CD14-positive monocyte (primary cell): ENCODE data around the gene WDFY3. TPM values are rescaled to one million over a fixed set of nuclear protein-coding genes. Genes with fewer than 3 reads are reported as not detected.

Experiments used
- DNase-seq, 3 donors: peaks; one replicate each; pipeline ENCODE4 v3.0.0-alpha.2; 2011 to 2022
- H2AFZ ChIP-seq: 2 replicates; pipeline ENCODE4 v1.6.0; 2012; ENCODE audit warnings: mild to moderate bottlenecking, low read depth, low read length, inconsistent platforms; ENCODE audit not compliant: insufficient read depth, poor library complexity, severe bottlenecking
- H3K27ac ChIP-seq, 2 donors: 1 replicate in 1 of 2; 2 replicates in 1 of 2; pipeline ENCODE4 v1.5.1; 2012 to 2013; ENCODE audit warnings: low read length in 2 of 2, control low read depth in 1 of 2, inconsistent platforms in 1 of 2, low read depth in 1 of 2, mild to moderate bottlenecking in 1 of 2
- H3K27me3 ChIP-seq, 2 donors: one replicate each; pipeline versions ENCODE4 v1.6.0 to v1.6.1; 2011 to 2013; ENCODE audit warnings: low read length in 2 of 2; ENCODE audit not compliant: control insufficient read depth in 2 of 2, insufficient read depth in 2 of 2
- H3K36me3 ChIP-seq, 2 donors: replicated peaks in 1 of 2; 1 replicate in 1 of 2; 2 replicates in 1 of 2; pipeline versions ENCODE4 v1.5.1 to v1.6.1; 2012 to 2013; ENCODE audit warnings: low read length in 2 of 2, control low read depth in 1 of 2, inconsistent platforms in 1 of 2, mild to moderate bottlenecking in 1 of 2; ENCODE audit not compliant: insufficient read depth in 2 of 2, control insufficient read depth in 1 of 2
- H3K4me1 ChIP-seq, 2 donors: 1 replicate in 1 of 2; 2 replicates in 1 of 2; pipeline versions ENCODE4 v1.5.1 to v1.6.1; 2012 to 2013; ENCODE audit warnings: low read length in 2 of 2, control low read depth in 1 of 2, inconsistent platforms in 1 of 2, mild to moderate bottlenecking in 1 of 2, moderate library complexity in 1 of 2; ENCODE audit not compliant: insufficient read depth in 2 of 2, control insufficient read depth in 1 of 2
- H3K4me2 ChIP-seq: replicated peaks from 2 replicates; pipeline ENCODE3; 2012; ENCODE audit warnings: low read length, moderate library complexity, mild to moderate bottlenecking; ENCODE audit not compliant: poor library complexity, severe bottlenecking; ENCODE audit errors: extremely low read depth
- H3K4me3 ChIP-seq, 3 experiments: fragments of 200-600 bp in 1 of 3; sonication (generic) in 1 of 3; replicated peaks in 1 of 3; 1 replicate in 2 of 3; 2 replicates in 1 of 3; pipeline ENCODE4 v1.5.1; 2011 to 2013; ENCODE audit warnings: low read length in 3 of 3, mild to moderate bottlenecking in 3 of 3, control low read depth in 2 of 3, low read depth in 2 of 3, inconsistent platforms in 1 of 3, moderate library complexity in 1 of 3
- H3K79me2 ChIP-seq: 2 replicates; pipeline ENCODE4 v1.6.0; 2012; ENCODE audit warnings: mild to moderate bottlenecking, control low read depth, inconsistent platforms, low read length, moderate library complexity; ENCODE audit not compliant: insufficient read depth
- H3K9ac ChIP-seq: 2 replicates; pipeline ENCODE4 v1.6.0; 2017; ENCODE audit warnings: low read length, mild to moderate bottlenecking; ENCODE audit not compliant: insufficient read depth, poor library complexity, severe bottlenecking
- H3K9me3 ChIP-seq, 2 donors: replicated peaks in 1 of 2; 1 replicate in 1 of 2; 2 replicates in 1 of 2; pipeline versions ENCODE4 v1.5.1 to v1.6.1; 2012 to 2013; ENCODE audit warnings: low read length in 2 of 2, control low read depth in 1 of 2; ENCODE audit not compliant: control insufficient read depth in 1 of 2, insufficient read depth in 1 of 2
- H4K20me1 ChIP-seq: 2 replicates; pipeline ENCODE4 v1.6.0; 2012; ENCODE audit warnings: mild to moderate bottlenecking, low read length, control low read depth, moderate library complexity; ENCODE audit not compliant: insufficient read depth
- H3K27ac Mint-ChIP-seq, 7 donors: one replicate each; pipeline ENCODE4 v1.8.0; 2020; ENCODE audit warnings: mild to moderate bottlenecking in 7 of 7, mixed read lengths in 7 of 7, moderate library complexity in 6 of 7, inconsistent platforms in 2 of 7
- H3K27me3 Mint-ChIP-seq, 3 donors: one replicate each; pipeline ENCODE4 v1.8.0; 2021 to 2022; ENCODE audit warnings: low read depth in 3 of 3, mild to moderate bottlenecking in 3 of 3, mixed read lengths in 3 of 3, moderate library complexity in 3 of 3, inconsistent platforms in 1 of 3
- H3K36me3 Mint-ChIP-seq, 2 donors: one replicate each; pipeline ENCODE4 v1.8.0; 2020; ENCODE audit warnings: mixed read lengths in 2 of 2, inconsistent platforms in 1 of 2, mild to moderate bottlenecking in 1 of 2
- H3K4me1 Mint-ChIP-seq: one replicate; pipeline ENCODE4 v1.8.0; 2020; ENCODE audit warnings: mild to moderate bottlenecking, mixed read lengths
- H3K4me3 Mint-ChIP-seq, 2 donors: one replicate each; pipeline ENCODE4 v1.8.0; 2020; ENCODE audit warnings: mild to moderate bottlenecking in 2 of 2, mixed read lengths in 2 of 2, moderate library complexity in 1 of 2
- H3K9me3 Mint-ChIP-seq, 7 donors: one replicate each; pipeline ENCODE4 v1.8.0; 2020 to 2022; ENCODE audit warnings: mixed read lengths in 7 of 7, mild to moderate bottlenecking in 6 of 7, moderate library complexity in 6 of 7, inconsistent platforms in 2 of 7
- CTCF ChIP-seq: fragments of 200-600 bp; IDR thresholded peaks from one replicate; pipeline ENCODE4 v1.8.0; 2022; ENCODE audit warnings: antibody characterized with exemption, mild to moderate bottlenecking
- WGBS: methylation state at CpG from one replicate; pipeline ENCODE4 v1.1.5; 2013; ENCODE audit warnings: missing lambda C conversion rate; ENCODE audit not compliant: insufficient coverage; 5-methylcytosine and 5-hydroxymethylcytosine counted together
- intact Hi-C, 2 donors: fragments of 100-400 bp; cut with micrococcal nuclease; formaldehyde crosslinking; loops; one replicate each; pipeline versions ENCODE4 v1.15.0 to v1.15.1; 2023
- polyA plus RNA-seq, 3 donors: library from polyadenylated mRNA; depleted of rRNA in 1 of 3; unstranded in 2 of 3; stranded (reverse) in 1 of 3; fragments of 300-500 nt in 2 of 3; fragments of >200 nt in 1 of 3; fragmentation: Illumina TruSeq in 2 of 3; gene quantifications; 1 replicate in 2 of 3; 2 replicates in 1 of 3; pipeline ENCODE4 v1.2.3, GENCODE V29; 2012 to 2021

WDFY3 gene
- polyA plus RNA-seq, 3 donors, result 5.6 to 35.5 (median 5.9) TPM

GRCh38 chr4:84648863-84649647, 317.4 kb downstream of the WDFY3 start:
- H3K4me3 Mint-ChIP-seq, result no peak overlapping the region
- Histone ChIP-seq H3K27ac (no peak overlapping the region), H3K79me2 (no peaks in the 10 kb centered on the region), H3K36me3 (no peaks in the 10 kb centered on the region), H3K4me2 (no peak overlapping the region), H3K9ac (no peak overlapping the region), H4K20me1 (no peaks in the 10 kb centered on the region), H3K4me3 (no peak overlapping the region), H3K4me1 (peaks cover 7 to 9% of the 10 kb centered on the region in 2 donors), H3K27me3 (no peaks in the 10 kb centered on the region), H3K9me3 (no peaks in the 10 kb centered on the region), H2AFZ (no peak overlapping the region)
- no peak for DNase-seq
- 85% methylated on average over 8 of the region's 10 CpGs for WGBS
- TF ChIP-seq CTCF, result no peak
- H3K27me3 Mint-ChIP-seq, result peaks cover 0 to 4% (median 0%) of the 10 kb centered on the region in 3 donors
- peaks cover 5 to 7% of the 10 kb centered on the region in 2 donors for H3K36me3 Mint-ChIP-seq
- H3K4me1 Mint-ChIP-seq, result peaks cover 12% of the 10 kb centered on the region
- peak overlapping the region in 1 of 7 donors; percentile 6 for H3K27ac Mint-ChIP-seq
- peaks cover 0 to 4% (median 0%) of the 10 kb centered on the region in 7 donors for H3K9me3 Mint-ChIP-seq
- intact Hi-C loops, result no loop called here

- no peak for TF ChIP-seq CTCF
- H3K27me3 Mint-ChIP-seq, result peaks cover 0 to 4% (median 0%) of the 10 kb centered on the region in 3 donors
- no peak overlapping the region for H3K4me3 Mint-ChIP-seq
- peaks cover 5 to 7% of the 10 kb centered on the region in 2 donors for H3K36me3 Mint-ChIP-seq
- H3K9me3 Mint-ChIP-seq, result peaks cover 0 to 6% (median 0%) of the 10 kb centered on the region in 7 donors
- Histone ChIP-seq H3K79me2 (no peaks in the 10 kb centered on the region), H3K4me3 (no peak overlapping the region), H3K27ac (no peak overlapping the region), H4K20me1 (no peaks in the 10 kb centered on the region), H3K4me2 (no peak overlapping the region), H2AFZ (no peak overlapping the region), H3K9ac (no peak overlapping the region), H3K4me1 (peaks cover 7 to 9% of the 10 kb centered on the region in 2 donors), H3K27me3 (no peaks in the 10 kb centered on the region), H3K36me3 (no peaks in the 10 kb centered on the region), H3K9me3 (no peaks in the 10 kb centered on the region)
- no CpG with 5 or more reads among the region's 1 CpG for WGBS
- intact Hi-C loops, result no loop called here
- no peak overlapping the region for H3K27ac Mint-ChIP-seq
- DNase-seq, result no peak
- peaks cover 12% of the 10 kb centered on the region for H3K4me1 Mint-ChIP-seq
Measured at GRCh38 chr4:84648178-84648577, 318.3 kb downstream of the WDFY3 start.
